ENCODE data around the gene MYO5B. TPM values are rescaled to one million over a fixed set of nuclear protein-coding genes. Genes with fewer than 3 reads are reported as not detected.
A peak's percentile ranks its signal among the peaks of the same experiment; 100 is the strongest.

Gene MYO5B
- total RNA-seq, 1 donor from 2014 or later: 22.6 TPM

DNA sequence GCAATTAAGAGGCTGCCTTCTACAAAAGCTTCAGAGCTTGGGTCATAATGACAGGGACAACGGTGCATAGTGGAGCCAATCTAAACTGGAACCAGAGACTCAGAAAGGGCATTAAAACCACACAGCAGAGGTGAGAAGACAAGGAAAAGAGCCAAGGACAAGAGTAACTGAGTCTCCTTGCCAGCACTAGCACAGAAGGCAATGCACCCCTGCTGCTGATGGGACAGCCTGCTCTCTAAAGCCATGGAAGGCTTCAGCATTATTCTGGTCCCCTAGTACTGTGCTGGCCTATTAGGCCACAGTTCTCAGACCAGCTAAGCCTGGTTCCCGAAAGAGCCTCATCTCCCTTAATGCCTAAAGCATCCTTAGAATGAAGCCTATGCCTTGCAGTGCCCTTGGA, 15.5 kb downstream of the MYO5B start:
- no peak for TF ChIP-seq CTCF (IDR thresholded peaks at IDR 0.05)
- no peak for TF ChIP-seq POLR2AphosphoS5 (IDR thresholded peaks at IDR 0.05; ENCODE audit: insufficient read depth in 1 of 2, low read depth in 1 of 2)
- TF ChIP-seq POLR2A (IDR thresholded peaks at IDR 0.05): no peak
- Histone ChIP-seq H3K27me3 (no peaks in the 10 kb centered on the region), H3K4me1 (no peaks in the 10 kb centered on the region), H3K9me3 (no peaks in the 10 kb centered on the region), H3K27ac (no peak overlapping the region), H3K36me3 (no peaks in the 10 kb centered on the region), H3K4me3 (no peak overlapping the region)
- intact Hi-C loops (cut with DNase I): no loop called here
- DNase-seq (ENCODE audit: extremely low spot score in 2 of 2): peak in 1 of 2 donors; percentile 29

DNA sequence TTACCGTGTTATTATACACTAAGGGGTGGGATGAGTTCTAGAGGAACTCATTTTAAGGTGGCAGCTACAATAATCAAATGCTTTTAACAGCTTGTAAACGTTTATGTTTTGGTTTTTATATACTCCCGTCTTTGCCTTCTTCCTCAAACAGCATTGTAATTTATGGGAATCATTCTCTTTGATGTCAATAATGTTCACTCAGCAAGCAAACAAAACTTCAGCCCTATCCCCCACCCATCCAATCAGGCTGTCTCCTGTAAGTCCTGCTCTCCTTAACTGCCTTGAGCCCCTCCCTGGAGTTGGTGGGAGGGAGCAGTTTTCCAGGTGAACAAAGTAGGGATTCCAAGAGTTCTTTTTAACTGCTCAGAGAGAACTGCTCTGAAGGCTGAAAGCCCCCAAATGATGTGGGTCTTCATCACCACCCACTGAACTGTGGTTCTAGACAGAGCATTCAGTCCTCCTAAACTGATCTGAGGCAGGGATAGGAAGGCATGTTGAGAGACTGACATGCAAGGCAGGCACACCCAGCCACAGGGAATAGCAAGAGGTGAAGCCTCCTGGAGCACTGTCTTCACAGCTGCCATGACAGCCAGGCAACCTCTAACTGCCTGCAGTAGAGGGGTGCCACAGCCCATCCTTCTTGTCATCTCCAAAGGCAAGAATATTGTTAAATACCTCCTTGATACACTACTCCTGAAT, 17.5 kb downstream of the MYO5B start:
- no peak overlapping the region for H3K4me3 ChIP-seq
- no peak overlapping the region for H3K27ac ChIP-seq
- no peaks in the 10 kb centered on the region for H3K4me1 ChIP-seq
- no peaks in the 10 kb centered on the region for H3K27me3 ChIP-seq
- intact Hi-C loops (cut with DNase I): no loop called here
- peak in 1 of 2 donors; percentile 69 for DNase-seq (ENCODE audit: extremely low spot score in 2 of 2)
- H3K36me3 ChIP-seq: no peaks in the 10 kb centered on the region
- TF ChIP-seq POLR2AphosphoS5 (IDR thresholded peaks at IDR 0.05; ENCODE audit: insufficient read depth in 1 of 2, low read depth in 1 of 2): no peak
- TF ChIP-seq POLR2A (IDR thresholded peaks at IDR 0.05): no peak
- no peak for TF ChIP-seq CTCF (IDR thresholded peaks at IDR 0.05)
- H3K9me3 ChIP-seq: no peaks in the 10 kb centered on the region

- Histone ChIP-seq H3K9me3 (no peaks in the 10 kb centered on the region), H3K4me3 (no peak overlapping the region), H3K27me3 (no peaks in the 10 kb centered on the region), H3K36me3 (no peaks in the 10 kb centered on the region), H3K27ac (no peak overlapping the region), H3K4me1 (no peaks in the 10 kb centered on the region)
- intact Hi-C loops (cut with DNase I): no loop called here
- no peak for DNase-seq (ENCODE audit: extremely low spot score in 2 of 2)
- no peak for TF ChIP-seq POLR2AphosphoS5 (IDR thresholded peaks at IDR 0.05; ENCODE audit: insufficient read depth in 1 of 2, low read depth in 1 of 2)
- TF ChIP-seq POLR2A (IDR thresholded peaks at IDR 0.05): no peak
- no peak for TF ChIP-seq CTCF (IDR thresholded peaks at IDR 0.05)
These were observed 22.6 kb downstream of the MYO5B start for GRCh38 chr18:50172367-50172766.

DNA sequence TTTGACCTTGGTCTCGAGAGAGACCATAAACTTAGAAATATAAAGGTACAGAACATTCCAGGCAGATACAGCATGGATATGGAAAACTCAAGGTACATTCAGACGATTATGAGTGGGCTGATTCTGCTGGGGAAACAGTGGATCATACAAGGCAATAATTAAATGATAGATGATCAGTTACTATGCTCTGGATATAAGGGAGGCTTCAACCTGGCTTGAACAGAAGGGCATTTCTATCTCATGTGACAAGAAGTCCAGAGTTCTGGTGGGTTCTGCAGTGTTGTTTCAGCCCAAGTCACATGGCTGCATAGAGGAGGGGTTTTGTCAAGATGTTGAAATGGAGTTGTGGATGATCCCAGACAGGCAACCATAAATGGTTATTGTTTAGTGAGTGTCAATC, 23.5 kb downstream of the MYO5B start:
- no peaks in the 10 kb centered on the region for H3K9me3 ChIP-seq
- intact Hi-C loops (cut with DNase I): no loop called here
- H3K27me3 ChIP-seq: no peaks in the 10 kb centered on the region
- H3K4me3 ChIP-seq: no peak overlapping the region
- no peaks in the 10 kb centered on the region for H3K36me3 ChIP-seq
- DNase-seq (ENCODE audit: extremely low spot score in 2 of 2): no peak
- no peaks in the 10 kb centered on the region for H3K4me1 ChIP-seq
- no peak overlapping the region for H3K27ac ChIP-seq
- TF ChIP-seq CTCF (IDR thresholded peaks at IDR 0.05): no peak

DNA sequence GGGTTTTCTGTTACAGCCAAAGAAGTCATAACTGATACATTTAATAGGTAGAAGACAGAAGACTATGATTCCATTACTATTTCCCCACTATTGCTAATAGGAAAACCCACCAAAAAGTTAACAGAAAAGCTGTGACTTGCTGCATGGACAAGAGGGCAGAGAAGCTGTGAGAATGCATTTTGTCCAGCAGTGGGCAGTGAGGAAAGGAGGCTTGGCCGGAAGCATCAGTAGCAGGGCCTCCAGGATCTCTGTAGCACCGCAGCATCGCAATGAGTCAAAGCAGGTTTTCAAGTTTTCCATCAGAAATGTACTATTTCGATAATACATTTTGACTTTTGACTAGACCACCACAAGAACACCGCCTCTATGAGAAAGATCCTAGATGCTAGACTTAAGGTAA, 24.9 kb downstream of the MYO5B start:
- DNase-seq (ENCODE audit: extremely low spot score in 2 of 2): no peak
- Histone ChIP-seq H3K27me3 (no peaks in the 10 kb centered on the region), H3K4me3 (no peak overlapping the region), H3K36me3 (no peaks in the 10 kb centered on the region), H3K9me3 (no peaks in the 10 kb centered on the region), H3K27ac (no peak overlapping the region), H3K4me1 (no peaks in the 10 kb centered on the region)
- TF ChIP-seq POLR2A (IDR thresholded peaks at IDR 0.05) (no peak), POLR2AphosphoS5 (IDR thresholded peaks at IDR 0.05; ENCODE audit: insufficient read depth in 1 of 2, low read depth in 1 of 2) (no peak), CTCF (IDR thresholded peaks at IDR 0.05) (no peak)
- intact Hi-C loops (cut with DNase I): no loop called here
